Stimulated activated naive CD8-positive, alpha-beta T cell treated with anti-CD3 and anti-CD28 coated beads, Interleukin-15, amount 100 ng/mL, for 72 hours (primary cell): Measurements from ENCODE around the gene SKIC8.

Experiments
- ATAC-seq: fragments of 150-1000 bp; cut with Tn5 transposase; 2 replicates; pipeline ENCODE4 v1.10.0; 2021; ENCODE audit warnings: mild to moderate bottlenecking, moderate library complexity
- DNase-seq, 2 donors: peaks; one replicate each; pipeline ENCODE4 v3.0.0; 2021 to 2022
- H3K27ac Mint-ChIP-seq, 2 donors: one replicate each; pipeline ENCODE4 v1.8.0; 2022; ENCODE audit warnings: mild to moderate bottlenecking in 2 of 2, mixed read lengths in 2 of 2, moderate library complexity in 2 of 2
- H3K27me3 Mint-ChIP-seq: one replicate; pipeline ENCODE4 v1.8.0; 2022; ENCODE audit warnings: mixed read lengths
- H3K4me1 Mint-ChIP-seq: one replicate; pipeline ENCODE4 v1.8.0; 2022; ENCODE audit warnings: mild to moderate bottlenecking, mixed read lengths
- H3K4me3 Mint-ChIP-seq, 2 donors: one replicate each; pipeline ENCODE4 v1.8.0; 2022; ENCODE audit warnings: mild to moderate bottlenecking in 2 of 2, mixed read lengths in 2 of 2, moderate library complexity in 1 of 2
- H3K9me3 Mint-ChIP-seq, 2 donors: one replicate each; pipeline ENCODE4 v1.8.0; 2022; ENCODE audit warnings: mixed read lengths in 2 of 2

Gene SKIC8

DNA sequence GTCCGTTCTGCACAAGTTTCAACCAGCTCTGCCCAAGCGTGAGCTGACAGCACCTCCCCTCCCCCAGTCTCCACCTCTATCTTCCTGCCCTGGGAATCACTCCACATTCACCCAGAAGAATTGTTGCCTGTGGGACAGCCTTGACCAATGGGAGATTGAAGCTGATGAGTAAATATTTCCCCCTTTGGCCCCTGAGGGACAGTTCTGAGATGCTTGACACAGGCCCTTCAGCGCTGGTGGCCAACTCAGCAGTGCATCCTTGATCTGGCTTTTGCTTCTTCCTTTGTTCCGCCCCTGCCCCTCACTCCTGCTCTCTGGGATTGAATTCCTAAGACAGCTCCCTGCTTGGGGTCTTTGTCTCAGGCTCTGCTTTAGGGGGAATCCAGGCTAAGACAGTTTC, 13.1 kb upstream of the SKIC8 start:
- DNase-seq = no peak
- H3K4me1 Mint-ChIP-seq = no peaks in the 10 kb centered on the region

DNA sequence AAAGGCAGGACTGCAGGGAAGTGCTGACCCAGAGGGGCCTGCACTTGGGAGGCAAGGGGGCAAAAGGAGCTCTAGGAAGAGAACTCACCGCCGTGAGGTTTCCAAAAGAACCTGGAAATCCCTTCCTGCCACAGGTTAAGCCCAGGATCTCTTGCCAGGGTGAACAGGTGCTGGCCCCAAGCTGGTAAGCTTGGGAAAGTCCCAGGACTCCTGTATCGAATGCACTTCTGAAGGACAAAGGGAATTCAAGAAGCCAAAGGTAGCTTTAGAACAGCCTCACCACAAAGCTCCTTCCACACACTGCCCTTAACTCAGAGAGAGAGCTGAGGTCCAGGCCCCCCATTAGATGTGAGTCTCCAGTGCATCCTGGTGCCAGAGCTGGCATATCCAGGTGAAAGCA, 11.9 kb upstream of the SKIC8 start:
- Mint-ChIP-seq H3K4me1 (no peaks in the 10 kb centered on the region), H3K4me3 (no peak overlapping the region), H3K27me3 (peaks cover 19% of the 10 kb centered on the region), H3K27ac (no peak overlapping the region), H3K9me3 (no peaks in the 10 kb centered on the region)
- DNase-seq (no peak), ATAC-seq (no peak)

More for the DNA sequence above, 13.1 kb upstream of the SKIC8 start:
- Mint-ChIP-seq H3K4me3 (no peak overlapping the region), H3K27ac (no peak overlapping the region), H3K9me3 (no peaks in the 10 kb centered on the region), H3K27me3 (peaks cover 11% of the 10 kb centered on the region)
- ATAC-seq = no peak

- Mint-ChIP-seq H3K4me3 (no peak overlapping the region), H3K27me3 (peaks cover 19% of the 10 kb centered on the region), H3K27ac (no peak overlapping the region), H3K9me3 (no peaks in the 10 kb centered on the region), H3K4me1 (no peaks in the 10 kb centered on the region)
- peak; percentile 66 to 68 for DNase-seq
- ATAC-seq = peak; percentile 93
These were observed 9.1 kb upstream of the SKIC8 start for GRCh38 chr15:78308422-78309032.

DNA sequence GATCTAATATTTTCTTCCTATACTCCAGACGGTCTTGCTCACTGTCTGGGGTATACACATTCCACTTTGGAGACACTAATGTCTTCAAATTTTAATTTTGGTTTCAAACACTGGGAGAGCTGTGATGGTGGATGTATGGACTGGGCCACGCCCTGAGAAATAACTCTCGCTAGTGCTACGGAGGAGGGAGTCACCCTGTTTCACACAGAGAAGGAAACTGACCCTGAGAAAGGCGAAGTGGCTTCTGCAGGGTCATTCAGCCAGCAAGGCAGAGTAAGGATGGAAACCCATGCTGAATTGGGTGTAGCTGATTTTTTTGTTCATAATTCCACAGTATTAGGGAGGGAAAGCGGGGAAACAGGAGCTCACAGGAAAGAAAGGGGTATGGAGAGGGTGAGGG, 8.6 kb upstream of the SKIC8 start:
- Mint-ChIP-seq H3K4me3 (no peak overlapping the region), H3K9me3 (no peaks in the 10 kb centered on the region), H3K27ac (peak overlapping the region in 1 of 2 donors; percentile 76), H3K27me3 (peaks cover 19% of the 10 kb centered on the region), H3K4me1 (no peaks in the 10 kb centered on the region)
- no peak for ATAC-seq
- no peak for DNase-seq

DNA sequence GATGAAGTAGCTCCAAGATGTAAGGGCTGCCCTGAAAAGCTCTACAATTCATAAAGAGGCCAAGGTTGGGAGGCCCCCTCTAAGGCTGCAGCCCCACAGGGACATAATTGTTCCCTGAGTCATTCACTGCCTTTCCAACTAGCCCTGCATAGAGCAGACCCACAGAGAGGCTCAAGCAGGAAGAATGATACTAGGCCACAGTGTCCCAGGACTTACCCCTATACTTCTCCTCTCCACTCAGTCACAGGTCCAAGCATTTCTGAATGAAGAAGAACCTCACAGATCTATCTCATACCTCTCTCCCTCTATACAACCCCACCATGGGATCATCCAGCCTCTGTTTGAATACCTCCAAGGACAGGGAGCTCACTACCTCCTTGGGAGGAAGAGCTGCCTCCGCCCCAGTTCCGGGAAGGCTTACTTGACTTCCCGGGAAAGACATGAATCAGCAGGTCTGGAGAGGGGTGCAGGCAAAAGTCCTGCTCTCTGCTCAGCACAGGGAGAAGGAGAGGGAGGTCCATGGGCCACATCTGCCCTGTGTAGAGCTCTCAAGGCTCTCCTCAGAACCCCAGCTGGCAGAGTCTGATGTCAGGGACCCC, 6.9 kb upstream of the SKIC8 start:
- DNase-seq = no peak
- ATAC-seq = no peak
- H3K27ac Mint-ChIP-seq = no peak overlapping the region
- H3K9me3 Mint-ChIP-seq = no peaks in the 10 kb centered on the region
- no peak overlapping the region for H3K4me3 Mint-ChIP-seq
- peaks cover 17% of the 10 kb centered on the region for H3K4me1 Mint-ChIP-seq
- H3K27me3 Mint-ChIP-seq = peaks cover 19% of the 10 kb centered on the region

GRCh38 chr15:78304216-78305066, 5.0 kb upstream of the SKIC8 start:
- ATAC-seq (no peak), DNase-seq (no peak)
- H3K27ac Mint-ChIP-seq = no peak overlapping the region
- peaks cover 17% of the 10 kb centered on the region for H3K27me3 Mint-ChIP-seq
- peaks cover 33% of the 10 kb centered on the region for H3K4me1 Mint-ChIP-seq
- H3K9me3 Mint-ChIP-seq = no peaks in the 10 kb centered on the region
- no peak overlapping the region for H3K4me3 Mint-ChIP-seq

DNA sequence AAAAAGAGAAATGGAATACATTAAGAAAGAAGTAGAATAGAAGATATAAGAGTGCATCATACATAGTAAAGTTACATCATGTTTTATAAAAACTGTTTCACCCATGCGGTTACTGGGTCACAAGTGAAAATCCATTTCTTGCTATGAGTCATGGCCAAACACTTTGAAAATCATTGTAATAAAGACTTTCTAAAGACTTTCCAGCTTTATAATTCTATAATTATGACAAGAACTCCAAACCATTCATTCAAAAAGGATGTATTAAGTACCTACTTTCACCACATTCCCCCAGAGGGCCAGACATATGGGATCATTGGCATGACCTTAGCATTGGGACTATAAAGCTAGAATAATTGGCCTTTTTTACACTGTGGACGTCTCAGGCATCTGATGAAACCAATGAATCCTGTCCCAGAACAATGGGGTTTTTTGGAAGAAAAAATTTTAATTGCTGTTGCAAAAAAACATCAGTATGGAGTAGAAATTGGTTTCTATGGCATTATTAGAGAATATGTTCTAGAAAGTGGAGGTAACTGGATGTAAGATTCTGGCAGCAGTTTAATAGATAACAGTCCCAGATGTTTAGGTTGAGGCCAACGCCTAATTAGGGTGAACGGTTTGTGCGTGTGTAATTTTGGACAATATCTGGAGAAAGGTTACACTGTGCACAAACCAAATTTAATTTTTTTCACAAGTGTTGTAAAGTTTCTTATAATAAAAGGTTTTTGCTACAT, 3.3 kb upstream of the SKIC8 start:
- Mint-ChIP-seq H3K4me3 (peak overlapping the region in 1 of 2 donors; percentile 73), H3K9me3 (no peaks in the 10 kb centered on the region), H3K4me1 (peaks cover 50% of the 10 kb centered on the region), H3K27me3 (peaks cover 8% of the 10 kb centered on the region), H3K27ac (peak overlapping the region; percentile 34 to 95)
- DNase-seq = no peak
- ATAC-seq = no peak

DNA sequence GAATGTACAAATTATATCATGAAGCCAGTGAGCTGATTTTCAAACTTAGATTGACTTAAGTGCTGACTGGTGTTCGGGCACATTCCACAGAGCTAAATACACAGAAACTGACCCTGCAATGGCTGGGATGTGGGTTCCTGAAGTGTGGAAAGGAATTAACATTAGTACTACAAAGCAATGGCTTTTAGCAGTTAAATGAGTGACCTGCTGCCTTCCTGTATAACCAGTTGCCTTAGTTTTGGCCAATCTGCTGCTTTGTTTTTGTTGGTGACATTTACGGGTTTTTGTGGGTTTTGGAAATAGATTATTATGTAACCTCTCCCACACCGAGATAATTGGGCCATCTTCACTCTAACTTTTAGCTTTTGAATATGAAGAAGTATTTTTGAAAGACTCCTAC, 2.4 kb upstream of the SKIC8 start:
- Mint-ChIP-seq H3K9me3 (no peaks in the 10 kb centered on the region), H3K4me3 (peak overlapping the region in 1 of 2 donors; percentile 29), H3K27ac (peak overlapping the region in 1 of 2 donors; percentile 34), H3K4me1 (peaks cover 50% of the 10 kb centered on the region), H3K27me3 (peaks cover 4% of the 10 kb centered on the region)
- DNase-seq (no peak), ATAC-seq (no peak)

DNA sequence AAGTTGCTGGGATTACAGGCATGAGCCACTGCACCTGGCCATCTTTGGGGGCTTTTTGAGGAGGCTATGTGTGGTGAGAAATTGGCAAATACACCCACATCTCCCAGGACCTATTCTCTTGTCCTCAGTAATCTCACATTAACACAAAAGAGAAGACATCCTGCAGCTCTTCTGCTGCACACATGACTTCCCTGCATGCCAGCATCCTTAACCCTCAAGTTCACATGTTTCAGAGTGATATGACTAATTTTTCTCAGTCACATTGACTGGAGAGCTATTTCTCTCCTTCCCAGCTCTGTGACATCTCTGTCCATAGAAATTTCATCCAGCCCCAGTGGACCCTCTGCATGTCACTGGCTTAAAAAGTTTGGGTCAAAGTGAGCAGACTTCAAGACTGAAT, 1.9 kb upstream of the SKIC8 start:
- ATAC-seq (peak; percentile 12), DNase-seq (no peak)
- Mint-ChIP-seq H3K27ac (no peak overlapping the region), H3K4me3 (peak overlapping the region in 1 of 2 donors; percentile 3), H3K4me1 (peaks cover 50% of the 10 kb centered on the region), H3K9me3 (no peaks in the 10 kb centered on the region), H3K27me3 (no peaks in the 10 kb centered on the region)

- DNase-seq (no peak), ATAC-seq (no peak)
- H3K27ac Mint-ChIP-seq = peak overlapping the region in 1 of 2 donors; percentile 21
- no peaks in the 10 kb centered on the region for H3K4me1 Mint-ChIP-seq
- H3K27me3 Mint-ChIP-seq = no peaks in the 10 kb centered on the region
- no peak overlapping the region for H3K4me3 Mint-ChIP-seq
- H3K9me3 Mint-ChIP-seq = no peaks in the 10 kb centered on the region
These were observed 7.2 kb downstream of the SKIC8 start for GRCh38 chr15:78292219-78292618.

DNA sequence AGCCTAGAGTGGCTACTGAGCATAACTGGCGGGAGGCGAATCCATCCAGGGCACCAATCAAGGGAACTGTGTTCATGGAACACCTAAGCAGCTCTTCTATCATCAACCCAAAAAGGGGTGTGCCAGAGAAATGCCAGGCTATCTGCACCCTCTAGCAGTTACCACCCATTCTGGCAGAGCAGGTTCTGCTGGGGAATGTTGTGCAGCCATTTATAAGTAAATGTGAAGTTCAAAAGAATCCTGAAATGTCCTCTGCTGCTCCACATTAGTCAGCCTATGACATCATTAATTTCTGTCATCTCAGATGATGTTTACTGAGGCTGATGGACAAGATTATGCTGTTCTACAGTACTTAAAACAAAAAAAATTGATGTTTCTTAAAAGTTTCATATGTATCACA, 7.7 kb downstream of the SKIC8 start:
- Mint-ChIP-seq H3K27ac (no peak overlapping the region), H3K4me1 (no peaks in the 10 kb centered on the region), H3K27me3 (no peaks in the 10 kb centered on the region), H3K9me3 (no peaks in the 10 kb centered on the region), H3K4me3 (no peak overlapping the region)
- no peak for ATAC-seq
- no peak for DNase-seq

GRCh38 chr15:78291052-78291451, 8.4 kb downstream of the SKIC8 start:
- no peak overlapping the region for H3K4me3 Mint-ChIP-seq
- no peak overlapping the region for H3K27ac Mint-ChIP-seq
- no peak for ATAC-seq

GRCh38 chr15:78290222-78290621, 9.2 kb downstream of the SKIC8 start:
- no peak overlapping the region for H3K27ac Mint-ChIP-seq
- DNase-seq = no peak
- no peaks in the 10 kb centered on the region for H3K27me3 Mint-ChIP-seq
- H3K4me3 Mint-ChIP-seq = no peak overlapping the region
- ATAC-seq = no peak
- H3K4me1 Mint-ChIP-seq = no peaks in the 10 kb centered on the region
- H3K9me3 Mint-ChIP-seq = no peaks in the 10 kb centered on the region

More at GRCh38 chr15:78291052-78291451, 8.4 kb downstream of the SKIC8 start:
- no peaks in the 10 kb centered on the region for H3K27me3 Mint-ChIP-seq
- no peaks in the 10 kb centered on the region for H3K9me3 Mint-ChIP-seq
- no peak for DNase-seq
- H3K4me1 Mint-ChIP-seq = no peaks in the 10 kb centered on the region

DNA sequence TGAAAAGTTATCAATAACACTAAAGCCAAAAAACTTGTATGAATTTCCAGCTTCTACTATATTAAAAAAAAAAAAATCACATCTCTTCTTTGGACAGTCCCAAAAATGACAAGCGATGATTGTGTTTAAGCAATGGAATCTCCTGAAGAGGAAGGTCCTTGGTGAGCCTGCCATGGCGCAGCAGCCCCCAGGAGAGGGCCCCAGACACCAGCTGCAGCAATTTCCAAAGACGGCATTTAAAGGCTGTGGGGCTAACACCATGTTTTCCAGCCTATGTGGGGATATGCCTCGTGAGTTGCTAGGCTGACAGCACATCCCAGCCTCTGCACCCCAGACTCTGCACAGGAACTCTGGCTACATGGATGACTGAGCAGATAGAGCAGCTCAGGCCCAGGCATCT, 14.7 kb downstream of the SKIC8 start:
- ATAC-seq = no peak

DNA sequence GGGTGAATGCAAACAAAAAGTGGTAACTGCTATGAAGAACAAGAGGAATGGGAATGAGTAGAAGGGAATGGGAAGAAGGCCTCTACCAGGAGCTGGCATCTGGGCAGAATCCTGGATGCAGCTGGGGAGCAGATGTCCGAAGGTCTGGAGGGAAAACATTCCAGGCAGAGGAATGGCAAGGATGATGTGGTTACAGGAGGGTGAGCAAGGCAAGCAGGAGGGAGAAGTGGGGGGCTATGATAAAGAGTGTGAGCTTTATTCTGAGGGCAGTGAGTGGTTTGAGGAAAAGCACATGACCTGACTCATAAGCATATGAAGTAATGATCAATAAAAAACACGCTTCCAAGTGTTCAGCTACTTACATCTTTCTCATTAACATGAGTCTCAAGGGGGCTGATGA, 17.1 kb downstream of the SKIC8 start:
- H3K4me3 Mint-ChIP-seq = no peak overlapping the region
- peak overlapping the region in 1 of 2 donors; percentile 91 for H3K27ac Mint-ChIP-seq
- no peak for DNase-seq
- ATAC-seq = no peak
- H3K9me3 Mint-ChIP-seq = no peaks in the 10 kb centered on the region
- no peaks in the 10 kb centered on the region for H3K27me3 Mint-ChIP-seq
- H3K4me1 Mint-ChIP-seq = no peaks in the 10 kb centered on the region

More for the DNA sequence above, 14.7 kb downstream of the SKIC8 start:
- Mint-ChIP-seq H3K4me1 (no peaks in the 10 kb centered on the region), H3K27me3 (no peaks in the 10 kb centered on the region), H3K4me3 (no peak overlapping the region), H3K27ac (peak overlapping the region in 1 of 2 donors; percentile 66), H3K9me3 (no peaks in the 10 kb centered on the region)
- no peak for DNase-seq
